ENCODE measurements around the gene FOLR1. TPM values are rescaled to one million over a fixed set of nuclear protein-coding genes. Genes with fewer than 3 reads are reported as not detected.

Gene FOLR1
- total RNA-seq, 2 experiments from 2014 or later = not detected

DNA sequence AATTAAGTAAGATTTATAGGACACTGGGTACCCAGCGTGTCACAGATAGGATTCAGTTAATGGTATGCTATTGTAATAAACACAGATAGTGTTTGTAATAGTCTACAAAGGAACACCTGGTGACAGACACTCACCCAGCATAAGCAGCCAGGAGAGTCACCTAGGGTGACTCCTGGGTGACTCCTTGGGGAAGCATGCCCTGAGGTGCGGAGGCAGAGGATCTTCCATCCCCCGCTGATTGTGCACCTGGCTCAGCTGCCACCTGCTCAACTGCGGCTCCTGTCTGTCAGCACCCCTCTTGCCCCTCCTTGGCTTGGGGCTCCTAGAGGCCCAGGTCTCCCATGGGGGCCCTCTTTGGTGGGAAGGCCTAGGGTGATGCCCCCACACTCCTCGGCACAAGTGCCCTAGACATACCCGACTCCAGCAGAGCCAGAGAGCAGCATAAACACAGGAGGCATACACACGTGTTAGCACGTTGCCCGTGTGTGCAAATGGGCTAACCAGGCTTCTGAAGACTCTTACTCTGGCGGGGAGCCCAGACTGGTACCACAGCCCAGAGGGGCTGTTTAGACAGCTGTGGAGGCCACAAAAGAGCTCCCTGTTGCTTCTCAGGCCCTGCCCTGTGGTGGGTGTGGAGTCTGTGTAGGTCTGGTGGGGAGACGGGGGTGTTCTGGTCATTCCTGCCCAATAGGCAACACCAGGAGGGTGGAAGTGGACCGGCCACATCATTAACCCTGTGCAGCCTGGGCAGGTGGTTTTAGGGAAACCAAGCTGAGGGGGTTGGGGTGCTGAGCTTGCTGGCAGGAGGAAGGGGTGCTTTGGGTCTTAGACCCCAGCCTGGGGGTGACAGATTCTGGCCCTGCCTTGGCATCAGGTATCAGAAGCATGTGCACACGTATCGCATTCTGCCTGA lies 35.6 kb downstream of the FOLR1 start:
- intact Hi-C loops (cut with micrococcal nuclease) = no loop called here

DNA sequence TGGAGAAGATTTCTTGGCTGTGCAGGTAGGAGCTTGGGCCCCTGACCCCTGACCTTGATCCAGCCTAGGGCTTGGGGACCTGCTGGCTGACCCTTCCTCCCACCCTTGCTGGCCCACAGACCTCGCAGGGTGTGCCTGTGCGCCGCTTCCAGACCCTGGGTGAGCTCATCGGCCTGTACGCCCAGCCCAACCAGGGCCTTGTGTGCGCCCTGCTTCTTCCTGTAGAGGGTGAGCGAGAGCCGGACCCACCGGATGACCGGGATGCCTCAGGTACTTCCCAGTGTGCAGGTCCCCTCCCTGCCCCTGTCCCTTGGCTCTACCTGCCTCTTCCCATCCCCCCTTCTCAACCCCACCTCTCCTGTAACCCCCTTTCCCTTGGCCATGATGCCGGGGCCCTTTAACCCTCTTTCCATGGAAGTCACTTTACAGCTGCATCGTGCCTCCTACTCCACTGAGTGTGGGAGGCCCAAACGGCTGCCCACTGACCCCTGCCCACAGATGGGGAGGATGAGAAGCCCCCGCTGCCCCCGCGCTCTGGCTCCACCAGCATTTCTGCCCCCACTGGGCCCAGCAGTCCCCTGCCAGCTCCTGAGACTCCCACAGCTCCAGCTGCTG lies 36.4 kb downstream of the FOLR1 start:
- Mint-ChIP-seq H3K4me3 (no peak overlapping the region), H3K27me3 (ENCODE audit: low read depth) (no peaks in the 10 kb centered on the region), H3K4me1 (ENCODE audit: low read depth) (peaks cover 12% of the 10 kb centered on the region), H3K27ac (no peak overlapping the region), H3K9me3 (no peaks in the 10 kb centered on the region), H3K36me3 (ENCODE audit: low read depth) (peaks cover 13% of the 10 kb centered on the region)
- CTCF ChIA-PET = interaction anchor here (0.6 to 1.3 kb wide), 2 partner anchors 9 to 312 kb away, joined by 3 to 4 read pairs; no protein-coding TSS in a partner anchor
- intact Hi-C loops (cut with micrococcal nuclease) = no loop called here
- no peak for DNase-seq

More for the DNA sequence above, 35.6 kb downstream of the FOLR1 start:
- CTCF ChIA-PET = interaction anchor here (1.3 kb wide), 1 partner anchor 10 kb away, joined by 4 read pairs; no protein-coding TSS in a partner anchor
- H3K9me3 Mint-ChIP-seq = no peaks in the 10 kb centered on the region
- H3K4me3 Mint-ChIP-seq = no peak overlapping the region
- peaks cover 13% of the 10 kb centered on the region for H3K36me3 Mint-ChIP-seq (ENCODE audit: low read depth)
- no peaks in the 10 kb centered on the region for H3K27me3 Mint-ChIP-seq (ENCODE audit: low read depth)
- DNase-seq = no peak
- H3K4me1 Mint-ChIP-seq (ENCODE audit: low read depth) = peaks cover 16% of the 10 kb centered on the region
- H3K27ac Mint-ChIP-seq = no peak overlapping the region

DNA sequence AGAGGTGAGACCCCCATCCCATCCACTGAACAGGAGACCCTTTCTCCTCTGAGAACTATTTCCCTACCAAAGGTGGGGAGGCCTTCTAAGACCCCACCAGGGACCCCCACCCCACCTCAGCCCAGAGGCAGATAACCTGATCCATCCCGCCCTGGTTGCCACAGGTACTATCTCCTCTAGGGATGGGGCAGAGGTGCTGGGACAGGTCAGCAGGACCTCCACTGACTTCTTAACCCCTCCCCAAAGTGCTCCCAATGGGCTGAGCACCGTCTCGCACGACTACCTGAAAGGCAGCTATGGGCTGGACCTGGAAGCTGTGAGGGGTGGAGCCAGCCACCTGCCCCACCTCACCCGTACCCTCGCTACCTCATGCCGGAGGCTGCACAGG lies 36.9 kb downstream of the FOLR1 start:
- no peak for DNase-seq
- intact Hi-C loops (cut with micrococcal nuclease) = no loop called here
- no peak overlapping the region for H3K27ac Mint-ChIP-seq
- no peak overlapping the region for H3K4me3 Mint-ChIP-seq
- peaks cover 13% of the 10 kb centered on the region for H3K36me3 Mint-ChIP-seq (ENCODE audit: low read depth)
- CTCF ChIA-PET = interaction anchor here (0.6 to 1.3 kb wide), 2 partner anchors 9 to 312 kb away, joined by 3 to 4 read pairs; no protein-coding TSS in a partner anchor
- H3K4me1 Mint-ChIP-seq (ENCODE audit: low read depth) = peaks cover 12% of the 10 kb centered on the region
- no peaks in the 10 kb centered on the region for H3K27me3 Mint-ChIP-seq (ENCODE audit: low read depth)
- H3K9me3 Mint-ChIP-seq = no peaks in the 10 kb centered on the region

DNA sequence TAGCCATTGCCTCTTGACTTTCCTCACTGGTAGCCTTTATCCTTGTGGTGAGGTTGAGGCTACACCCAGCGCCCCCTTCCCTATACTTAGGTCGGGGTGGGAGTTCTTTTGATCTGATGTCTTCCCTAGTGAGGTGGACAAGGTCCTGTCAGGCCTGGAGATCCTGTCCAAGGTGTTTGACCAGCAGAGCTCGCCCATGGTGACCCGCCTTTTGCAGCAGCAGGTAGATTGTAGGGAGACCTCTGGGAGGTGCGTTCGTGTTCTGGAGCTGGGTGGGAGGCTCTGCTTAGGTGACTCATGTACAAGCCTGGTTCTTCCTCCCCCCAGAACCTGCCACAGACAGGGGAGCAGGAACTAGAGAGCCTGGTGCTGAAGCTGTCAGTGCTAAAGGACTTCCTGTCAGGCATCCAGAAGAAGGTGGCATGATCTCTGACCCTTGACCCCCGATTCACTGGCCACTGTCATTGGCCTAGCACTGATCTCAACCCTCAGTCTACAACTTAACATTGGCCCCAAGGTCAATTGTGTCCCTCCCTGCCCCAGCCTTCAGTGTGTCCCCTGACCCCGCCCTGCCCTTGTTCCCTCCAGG lies 37.5 kb downstream of the FOLR1 start:
- no peak for DNase-seq
- Mint-ChIP-seq H3K4me1 (ENCODE audit: low read depth) (peaks cover 12% of the 10 kb centered on the region), H3K9me3 (no peaks in the 10 kb centered on the region), H3K36me3 (ENCODE audit: low read depth) (peaks cover 16% of the 10 kb centered on the region), H3K4me3 (no peak overlapping the region), H3K27me3 (ENCODE audit: low read depth) (no peaks in the 10 kb centered on the region), H3K27ac (no peak overlapping the region)
- CTCF ChIA-PET = no interaction called here
- intact Hi-C loops (cut with micrococcal nuclease) = no loop called here

GRCh38 chr11:72229925-72230763 lies 38.2 kb downstream of the FOLR1 start:
- intact Hi-C loops (cut with micrococcal nuclease) = no loop called here
- Mint-ChIP-seq H3K36me3 (ENCODE audit: low read depth) (peaks cover 16% of the 10 kb centered on the region), H3K4me1 (ENCODE audit: low read depth) (peaks cover 12% of the 10 kb centered on the region), H3K9me3 (no peaks in the 10 kb centered on the region), H3K27ac (no peak overlapping the region), H3K4me3 (no peak overlapping the region), H3K27me3 (ENCODE audit: low read depth) (no peaks in the 10 kb centered on the region)
- CTCF ChIA-PET = no interaction called here
- DNase-seq = no peak

DNA sequence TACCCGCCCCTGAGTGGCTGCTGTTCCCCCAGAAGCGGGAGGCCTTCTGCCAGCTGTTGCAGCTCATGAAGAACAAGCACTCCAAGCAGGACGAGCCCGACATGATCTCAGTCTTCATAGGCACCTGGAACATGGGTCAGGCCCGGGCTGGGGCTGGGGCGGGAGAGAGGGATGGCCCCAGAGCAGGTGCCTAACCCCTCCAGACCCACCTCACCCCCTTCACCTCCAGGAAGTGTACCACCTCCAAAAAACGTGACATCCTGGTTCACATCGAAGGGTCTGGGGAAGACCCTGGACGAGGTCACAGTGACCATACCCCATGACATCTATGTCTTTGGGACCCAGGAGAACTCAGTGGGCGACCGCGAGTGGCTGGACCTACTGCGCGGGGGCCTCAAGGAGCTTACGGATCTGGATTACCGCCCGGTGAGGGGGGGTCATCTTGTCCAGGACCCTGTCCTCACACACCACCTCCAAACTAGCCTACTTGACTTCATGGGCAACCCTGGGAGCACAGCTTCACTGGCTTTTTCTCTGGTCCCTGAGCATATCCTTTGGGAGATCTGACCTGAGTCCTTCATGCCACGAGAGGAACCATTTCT lies 38.9 kb downstream of the FOLR1 start:
- Mint-ChIP-seq H3K4me1 (ENCODE audit: low read depth) (peaks cover 4% of the 10 kb centered on the region), H3K36me3 (ENCODE audit: low read depth) (peaks cover 13% of the 10 kb centered on the region), H3K27me3 (ENCODE audit: low read depth) (no peaks in the 10 kb centered on the region), H3K9me3 (no peaks in the 10 kb centered on the region), H3K4me3 (no peak overlapping the region), H3K27ac (no peak overlapping the region)
- intact Hi-C loops (cut with micrococcal nuclease) = no loop called here
- no peak for DNase-seq
- CTCF ChIA-PET = no interaction called here

DNA sequence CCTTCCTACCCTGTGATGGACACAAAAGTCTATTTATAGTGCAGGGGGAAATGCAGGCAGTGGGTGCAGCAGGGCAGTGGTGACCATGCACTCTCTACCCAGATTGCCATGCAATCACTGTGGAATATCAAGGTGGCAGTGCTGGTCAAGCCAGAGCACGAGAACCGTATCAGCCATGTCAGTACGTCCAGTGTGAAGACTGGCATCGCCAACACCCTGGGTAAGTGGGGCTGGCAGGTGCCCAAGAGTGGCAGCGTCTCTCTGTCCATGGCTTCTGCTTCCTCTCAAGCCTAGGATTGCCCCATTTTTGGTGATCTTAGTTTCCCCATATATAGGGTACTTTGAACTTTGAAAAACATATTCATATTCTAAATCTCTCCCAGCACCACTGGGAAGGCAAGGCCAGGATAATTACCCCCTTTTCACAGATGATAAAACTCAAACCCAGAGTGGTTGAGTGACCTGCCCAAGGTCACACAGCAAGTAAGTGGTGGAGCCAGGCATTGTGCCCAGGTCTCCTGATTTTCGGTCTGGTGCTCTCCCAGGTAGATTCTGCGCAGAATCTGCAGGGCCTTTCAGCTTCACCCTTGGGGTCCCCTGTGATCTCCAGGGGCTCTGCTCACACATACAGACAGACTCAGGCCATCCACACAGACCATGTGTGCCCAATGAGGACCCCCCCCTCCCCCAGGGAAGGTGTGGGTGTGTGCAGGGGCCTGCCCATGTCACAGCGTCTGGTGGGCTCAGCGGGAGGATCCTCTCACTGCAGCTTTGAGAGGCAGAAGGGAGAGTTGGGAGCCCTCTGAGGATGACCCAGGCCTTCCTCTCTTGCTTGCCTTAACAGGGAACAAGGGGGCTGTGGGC lies 39.7 kb downstream of the FOLR1 start:
- Mint-ChIP-seq H3K4me1 (ENCODE audit: low read depth) (no peaks in the 10 kb centered on the region), H3K9me3 (no peaks in the 10 kb centered on the region), H3K27ac (no peak overlapping the region), H3K4me3 (no peak overlapping the region), H3K27me3 (ENCODE audit: low read depth) (no peaks in the 10 kb centered on the region), H3K36me3 (ENCODE audit: low read depth) (peaks cover 12% of the 10 kb centered on the region)
- intact Hi-C loops (cut with micrococcal nuclease) = no loop called here
- no peak for DNase-seq
- CTCF ChIA-PET = no interaction called here

DNA sequence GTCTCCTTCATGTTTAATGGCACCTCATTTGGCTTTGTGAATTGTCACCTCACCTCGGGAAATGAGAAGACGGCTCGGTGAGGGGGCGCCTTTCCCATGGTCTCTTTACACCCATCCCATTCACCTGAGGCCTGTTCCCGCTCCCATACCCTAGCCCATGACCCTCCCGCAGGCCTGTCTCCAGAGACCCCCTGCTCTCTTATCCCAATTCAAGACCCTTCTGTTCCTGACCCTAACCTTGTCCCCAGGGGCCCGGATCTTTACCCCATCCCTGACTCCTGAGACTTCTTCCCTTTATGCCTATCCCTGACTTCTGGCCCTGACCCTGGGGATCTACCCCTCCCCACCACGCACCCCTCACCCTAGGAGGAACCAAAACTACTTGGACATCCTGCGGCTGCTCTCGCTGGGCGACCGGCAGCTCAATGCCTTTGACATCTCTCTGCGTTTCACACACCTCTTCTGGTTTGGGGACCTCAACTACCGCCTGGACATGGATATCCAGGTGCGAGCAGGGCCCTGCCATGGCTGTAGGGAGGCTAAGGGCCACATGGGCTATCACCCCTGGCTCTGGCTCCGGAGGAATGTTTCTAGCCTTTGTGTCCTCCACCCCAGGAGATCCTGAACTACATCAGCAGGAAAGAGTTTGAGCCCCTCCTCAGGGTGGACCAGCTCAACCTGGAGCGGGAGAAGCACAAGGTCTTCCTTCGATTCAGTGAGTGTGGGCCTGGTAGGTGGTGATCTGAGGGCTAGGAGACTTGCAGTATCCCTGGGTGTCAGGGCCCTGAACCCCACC lies 40.5 kb downstream of the FOLR1 start:
- no peak overlapping the region for H3K27ac Mint-ChIP-seq
- H3K27me3 Mint-ChIP-seq (ENCODE audit: low read depth) = no peaks in the 10 kb centered on the region
- intact Hi-C loops (cut with micrococcal nuclease) = no loop called here
- H3K4me1 Mint-ChIP-seq (ENCODE audit: low read depth) = no peaks in the 10 kb centered on the region
- CTCF ChIA-PET = no interaction called here
- H3K36me3 Mint-ChIP-seq (ENCODE audit: low read depth) = peaks cover 14% of the 10 kb centered on the region
- no peak for DNase-seq
- H3K9me3 Mint-ChIP-seq = no peaks in the 10 kb centered on the region
- no peak overlapping the region for H3K4me3 Mint-ChIP-seq

DNA sequence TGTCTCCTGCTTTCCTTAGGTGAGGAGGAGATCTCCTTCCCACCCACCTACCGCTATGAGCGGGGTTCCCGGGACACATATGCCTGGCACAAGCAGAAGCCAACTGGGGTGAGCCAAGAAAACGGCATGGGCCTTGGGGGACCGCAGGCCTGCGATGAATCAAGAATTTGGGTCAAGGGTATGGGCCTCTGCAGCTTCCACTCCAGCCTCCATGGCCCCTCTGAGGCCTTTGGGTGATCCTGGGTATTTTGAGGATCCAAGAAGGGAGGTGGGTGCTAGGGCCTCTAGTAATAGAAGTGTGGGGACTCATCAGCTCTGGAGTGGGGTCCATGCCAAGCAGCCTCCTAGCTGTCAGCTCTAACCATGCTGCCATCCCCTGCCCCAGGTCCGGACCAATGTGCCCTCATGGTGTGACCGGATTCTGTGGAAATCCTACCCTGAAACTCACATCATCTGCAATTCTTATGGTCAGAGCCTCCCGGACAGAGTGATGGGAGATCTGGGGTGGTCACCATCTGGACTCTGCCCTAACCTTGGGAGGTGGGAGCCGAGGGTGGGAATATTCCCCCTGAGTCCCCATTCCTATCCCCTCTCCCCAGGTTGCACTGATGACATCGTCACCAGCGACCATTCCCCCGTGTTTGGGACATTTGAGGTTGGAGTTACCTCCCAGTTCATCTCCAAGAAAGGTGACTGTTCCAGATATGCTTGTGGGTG lies 41.3 kb downstream of the FOLR1 start:
- DNase-seq = no peak
- Mint-ChIP-seq H3K4me3 (no peak overlapping the region), H3K27me3 (ENCODE audit: low read depth) (no peaks in the 10 kb centered on the region), H3K4me1 (ENCODE audit: low read depth) (no peaks in the 10 kb centered on the region), H3K36me3 (ENCODE audit: low read depth) (peaks cover 14% of the 10 kb centered on the region), H3K27ac (no peak overlapping the region), H3K9me3 (no peaks in the 10 kb centered on the region)
- intact Hi-C loops (cut with micrococcal nuclease) = no loop called here
- CTCF ChIA-PET = no interaction called here

DNA sequence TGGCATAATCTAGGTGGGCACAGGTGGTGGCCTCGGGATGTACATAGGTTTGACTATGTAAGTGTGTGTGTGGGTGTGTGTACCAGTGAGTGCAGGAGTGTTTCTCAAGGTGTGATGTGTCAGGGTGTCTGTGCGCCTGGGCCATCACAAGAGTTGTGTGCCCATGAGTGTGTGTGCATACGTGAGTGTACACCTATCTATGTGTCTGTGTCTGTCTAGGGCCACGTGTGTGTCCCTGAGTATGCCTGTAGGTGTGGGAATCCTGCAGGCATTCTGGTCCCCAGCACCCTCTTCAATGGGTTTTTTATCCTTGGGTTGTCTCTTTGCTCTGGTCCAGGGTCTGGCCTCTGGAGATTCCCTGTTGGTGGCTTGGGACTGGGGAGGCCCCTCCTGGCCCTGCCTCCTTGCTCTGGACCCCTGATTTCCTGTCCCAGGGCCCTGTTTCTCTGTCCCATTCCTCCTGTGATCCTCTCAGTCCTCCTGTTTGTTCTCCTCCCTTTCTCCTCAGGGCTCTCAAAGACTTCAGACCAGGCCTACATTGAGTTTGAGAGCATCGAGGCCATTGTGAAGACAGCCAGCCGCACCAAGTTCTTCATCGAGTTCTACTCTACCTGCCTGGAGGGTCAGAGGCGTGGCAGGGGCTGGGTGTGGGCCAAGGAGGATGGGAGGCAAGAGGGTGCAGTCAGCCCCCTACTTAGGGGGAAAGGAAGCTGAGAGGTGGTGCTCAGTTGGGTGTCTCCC lies 42.0 kb downstream of the FOLR1 start:
- CTCF ChIA-PET = interaction anchor here (1.6 kb wide), 1 partner anchor 36 kb away, joined by 4 read pairs; no protein-coding TSS in a partner anchor
- H3K36me3 Mint-ChIP-seq (ENCODE audit: low read depth) = peaks cover 13% of the 10 kb centered on the region
- no peak overlapping the region for H3K4me3 Mint-ChIP-seq

More for the DNA sequence above, 42.0 kb downstream of the FOLR1 start:
- intact Hi-C loops (cut with micrococcal nuclease) = no loop called here
- DNase-seq = no peak
- Mint-ChIP-seq H3K9me3 (no peaks in the 10 kb centered on the region), H3K27ac (no peak overlapping the region), H3K4me1 (ENCODE audit: low read depth) (no peaks in the 10 kb centered on the region), H3K27me3 (ENCODE audit: low read depth) (peaks cover 2% of the 10 kb centered on the region)
